ENCODE data around the gene BUB3. TPM values are rescaled to one million over a fixed set of nuclear protein-coding genes. Genes with fewer than 3 reads are reported as not detected.

The BUB3 gene
- total RNA-seq, 1 experiment from 2014 or later = 291 TPM

DNA sequence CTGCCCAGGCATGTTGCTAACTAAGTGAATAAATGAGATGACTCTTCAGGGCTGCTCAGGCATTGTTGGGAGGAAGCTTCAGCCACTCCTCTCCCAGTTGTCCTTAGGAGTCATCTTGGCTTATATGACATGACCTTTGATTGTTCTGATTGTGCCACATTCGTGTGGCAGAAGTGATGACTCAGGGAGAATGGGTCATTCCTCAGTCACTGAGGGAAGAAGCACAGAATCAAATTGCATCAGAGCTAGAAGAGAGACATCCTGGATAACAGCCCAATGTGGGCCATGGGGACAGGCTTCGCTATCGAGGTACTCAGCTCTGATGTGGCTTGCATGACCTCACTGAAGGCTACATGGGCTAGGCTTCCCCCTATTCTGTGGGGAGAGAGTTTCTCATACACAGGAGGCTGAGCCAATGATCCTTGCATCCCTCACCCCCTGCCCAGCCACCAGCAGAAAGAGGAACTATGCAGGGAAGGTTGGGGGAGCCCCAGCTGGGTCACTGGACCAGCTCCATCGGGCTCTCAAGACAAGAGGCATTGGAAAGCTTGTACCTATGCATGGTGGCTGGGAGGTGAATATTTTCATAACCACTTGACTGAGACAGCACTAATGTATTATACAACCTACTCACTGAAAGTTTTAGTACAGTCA is 24.5 kb upstream of the BUB3 start:
- Histone ChIP-seq H3K9me3 (ENCODE audit: low read length) (no peaks in the 10 kb centered on the region), H4K20me1 (ENCODE audit: low read length) (no peaks in the 10 kb centered on the region), H3K4me3 (ENCODE audit: low read length) (no peak overlapping the region), H3K27ac (ENCODE audit: low read length) (0 out of 2 replicates have a peak overlapping the region, but pooled peaks have one; percentile 12), H3K9me2 (replicated peaks; ENCODE audit: low read length) (no peaks in the 10 kb centered on the region), H3K4me2 (ENCODE audit: low read length) (peak overlapping the region; percentile 33), H3K79me2 (ENCODE audit: low read length) (no peaks in the 10 kb centered on the region), H3K4me1 (ENCODE audit: insufficient read depth, low read length) (peaks cover 23% of the 10 kb centered on the region), H3K36me3 (ENCODE audit: low read depth, low read length) (no peaks in the 10 kb centered on the region), H3K9ac (ENCODE audit: low read length) (no peak overlapping the region), H2AFZ (ENCODE audit: low read length) (no peak overlapping the region), H3K27me3 (ENCODE audit: low read length) (peaks cover 6% of the 10 kb centered on the region), H3F3A (ENCODE audit: low read length, unreplicated experiment) (no peaks in the 10 kb centered on the region)
- no peak for TF ChIP-seq EZH2 (IDR thresholded peaks at IDR 0.05; ENCODE audit: low read length, unreplicated experiment)
- no peak for TF ChIP-seq EZH2phosphoT487 (IDR thresholded peaks at IDR 0.05; ENCODE audit: borderline replicate concordance, low read length)
- TF ChIP-seq, protein P1, sequence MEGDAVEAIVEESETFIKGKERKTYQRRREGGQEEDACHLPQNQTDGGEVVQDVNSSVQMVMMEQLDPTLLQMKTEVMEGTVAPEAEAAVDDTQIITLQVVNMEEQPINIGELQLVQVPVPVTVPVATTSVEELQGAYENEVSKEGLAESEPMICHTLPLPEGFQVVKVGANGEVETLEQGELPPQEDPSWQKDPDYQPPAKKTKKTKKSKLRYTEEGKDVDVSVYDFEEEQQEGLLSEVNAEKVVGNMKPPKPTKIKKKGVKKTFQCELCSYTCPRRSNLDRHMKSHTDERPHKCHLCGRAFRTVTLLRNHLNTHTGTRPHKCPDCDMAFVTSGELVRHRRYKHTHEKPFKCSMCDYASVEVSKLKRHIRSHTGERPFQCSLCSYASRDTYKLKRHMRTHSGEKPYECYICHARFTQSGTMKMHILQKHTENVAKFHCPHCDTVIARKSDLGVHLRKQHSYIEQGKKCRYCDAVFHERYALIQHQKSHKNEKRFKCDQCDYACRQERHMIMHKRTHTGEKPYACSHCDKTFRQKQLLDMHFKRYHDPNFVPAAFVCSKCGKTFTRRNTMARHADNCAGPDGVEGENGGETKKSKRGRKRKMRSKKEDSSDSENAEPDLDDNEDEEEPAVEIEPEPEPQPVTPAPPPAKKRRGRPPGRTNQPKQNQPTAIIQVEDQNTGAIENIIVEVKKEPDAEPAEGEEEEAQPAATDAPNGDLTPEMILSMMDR (conservative IDR thresholded peaks at IDR 0.05; ENCODE audit: low read depth, low read length) = no peak
- ATAC-seq (peak; percentile 24), DNase-seq (peak; percentile 76)
- ChIA-PET CTCF (no interaction called here), POLR2A (ENCODE audit: unreplicated experiment) (no interaction called here)
- BruUV-seq (replicated peaks) = no TSS peak
- intact Hi-C loops (cut with micrococcal nuclease) = no loop called here

DNA sequence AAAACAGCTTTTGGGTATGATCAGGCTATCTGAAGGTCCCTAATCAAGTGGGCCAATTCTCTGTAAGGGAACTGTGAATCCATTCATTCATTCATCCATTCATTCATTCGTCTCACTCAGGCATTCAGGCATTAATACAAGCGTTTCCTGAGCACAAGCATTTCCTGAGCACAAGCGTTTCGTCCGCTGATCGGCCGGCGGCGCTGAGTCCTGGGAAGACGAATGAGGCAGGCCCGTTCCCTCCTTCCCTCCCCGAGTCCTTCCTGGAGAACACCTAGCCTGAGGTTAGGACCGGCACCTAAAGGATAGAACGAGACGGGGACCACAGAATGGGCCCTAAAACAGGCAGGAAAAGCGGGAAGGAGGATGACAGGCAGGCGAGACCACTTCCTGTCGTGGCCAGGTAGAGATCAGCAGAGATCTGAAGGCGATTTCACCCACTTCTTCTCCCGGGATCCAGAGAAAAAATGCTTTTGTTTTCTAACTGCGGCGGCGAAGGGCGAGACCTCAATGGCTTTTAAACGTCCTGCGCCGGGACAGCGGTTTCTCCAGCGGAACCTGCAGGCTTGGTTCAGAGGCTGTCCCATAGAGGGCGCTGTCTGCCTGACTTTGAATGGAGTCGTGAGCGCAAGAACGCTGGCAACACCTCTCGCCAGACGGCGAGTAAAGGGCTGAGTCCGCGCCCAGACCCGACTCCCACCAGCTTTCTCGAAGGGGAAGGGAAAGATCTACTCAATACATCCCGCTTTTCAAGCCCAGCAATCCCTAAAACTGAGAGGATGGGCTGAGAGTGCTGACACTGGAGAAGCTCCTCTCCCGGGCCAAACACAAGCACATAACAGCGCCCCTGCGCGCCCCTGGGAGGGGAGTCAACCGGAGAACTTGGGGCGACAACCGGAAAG is 21.4 kb upstream of the BUB3 start:
- BruUV-seq (replicated peaks) = no TSS peak
- no peak overlapping the region for H3K9ac ChIP-seq (ENCODE audit: low read length)
- peak overlapping the region; percentile 55; the same call in 1 of the 2 replicates for H2AFZ ChIP-seq (ENCODE audit: low read length)
- H3K4me1 ChIP-seq (ENCODE audit: insufficient read depth, low read length) = peaks cover 23% of the 10 kb centered on the region
- H3K4me2 ChIP-seq (ENCODE audit: low read length) = peak overlapping the region; percentile 76
- H3K27me3 ChIP-seq (ENCODE audit: low read length) = peaks cover 34% of the 10 kb centered on the region
- peak; percentile 65 for ATAC-seq
- H3K9me2 ChIP-seq (replicated peaks; ENCODE audit: low read length) = no peaks in the 10 kb centered on the region
- H3F3A ChIP-seq (ENCODE audit: low read length, unreplicated experiment) = no peaks in the 10 kb centered on the region
- TF ChIP-seq EZH2 (IDR thresholded peaks at IDR 0.05; ENCODE audit: low read length, unreplicated experiment) (no peak), EZH2phosphoT487 (IDR thresholded peaks at IDR 0.05; ENCODE audit: borderline replicate concordance, low read length) (no peak)
- TF ChIP-seq, protein P1 (conservative IDR thresholded peaks at IDR 0.05; ENCODE audit: low read depth, low read length) = peak; percentile 77
- CTCF ChIA-PET = no interaction called here
- DNase-seq = peak; percentile 84
- H4K20me1 ChIP-seq (ENCODE audit: low read length) = no peaks in the 10 kb centered on the region
- POLR2A ChIA-PET (ENCODE audit: unreplicated experiment) = no interaction called here
- no peaks in the 10 kb centered on the region for H3K79me2 ChIP-seq (ENCODE audit: low read length)
- intact Hi-C loops (cut with micrococcal nuclease) = loop anchor here (1.0 to 2.0 kb wide), 3 partner anchors 90 to 426 kb away; no protein-coding TSS in a partner anchor
- no peak overlapping the region for H3K27ac ChIP-seq (ENCODE audit: low read length)
- H3K36me3 ChIP-seq (ENCODE audit: low read depth, low read length) = no peaks in the 10 kb centered on the region
- H3K9me3 ChIP-seq (ENCODE audit: low read length) = no peaks in the 10 kb centered on the region
- H3K4me3 ChIP-seq (ENCODE audit: low read length) = peak overlapping the region; percentile 47; the same call in 1 of the 2 replicates
